Activated naive CD4-positive, alpha-beta T cell treated with anti-CD3 and anti-CD28 coated beads, Interleukin-2, amount 10 ng/mL, durations not matched to agents 7 days and 5 days (primary cell): Measurements from ENCODE around the gene GRM1.

Experiments
- CTCF ChIA-PET: fragments of 350-600 bp; sonication (Branson Sonifier 250); formaldehyde crosslinking; loops from one replicate; lab custom pipeline; 2021; ENCODE audit warnings: antibody characterized with exemption; lab: Charles Lee
- DNase-seq: peaks from one replicate; pipeline ENCODE4 v3.0.0-alpha.2; 2020
- H3K27ac Mint-ChIP-seq: one replicate; pipeline ENCODE4 v1.8.0; 2021; ENCODE audit warnings: mild to moderate bottlenecking, moderate library complexity, mixed read lengths
- H3K27me3 Mint-ChIP-seq: one replicate; pipeline ENCODE4 v1.8.0; 2021; ENCODE audit warnings: mild to moderate bottlenecking, mixed read lengths
- H3K36me3 Mint-ChIP-seq: one replicate; pipeline ENCODE4 v1.8.0; 2021; ENCODE audit warnings: mixed read lengths
- H3K4me1 Mint-ChIP-seq: one replicate; pipeline ENCODE4 v1.8.0; 2021; ENCODE audit warnings: mixed read lengths
- H3K4me3 Mint-ChIP-seq: one replicate; pipeline ENCODE4 v1.8.0; 2021; ENCODE audit warnings: mild to moderate bottlenecking, moderate library complexity, mixed read lengths
- H3K9me3 Mint-ChIP-seq: one replicate; pipeline ENCODE4 v1.8.0; 2021; ENCODE audit warnings: mixed read lengths

GRM1 gene

GRCh38 chr6:146402476-146402875, 373.6 kb downstream of the GRM1 start:
- Mint-ChIP-seq H3K9me3 (no peaks in the 10 kb centered on the region), H3K4me1 (no peaks in the 10 kb centered on the region), H3K36me3 (no peaks in the 10 kb centered on the region), H3K4me3 (no peak overlapping the region), H3K27ac (no peak overlapping the region), H3K27me3 (no peaks in the 10 kb centered on the region)
- CTCF ChIA-PET = no interaction called here
- no peak for DNase-seq

- CTCF ChIA-PET = no interaction called here
- Mint-ChIP-seq H3K9me3 (no peaks in the 10 kb centered on the region), H3K27me3 (no peaks in the 10 kb centered on the region)
Observed at GRCh38 chr6:146408583-146408982, 379.7 kb downstream of the GRM1 start.

GRCh38 chr6:146410851-146411595, 382.2 kb downstream of the GRM1 start:
- Mint-ChIP-seq H3K27me3 (no peaks in the 10 kb centered on the region), H3K9me3 (no peaks in the 10 kb centered on the region), H3K27ac (no peak overlapping the region), H3K4me1 (no peaks in the 10 kb centered on the region), H3K4me3 (no peak overlapping the region), H3K36me3 (no peaks in the 10 kb centered on the region)
- DNase-seq = no peak
- CTCF ChIA-PET = no interaction called here

More at GRCh38 chr6:146408583-146408982, 379.7 kb downstream of the GRM1 start:
- no peak for DNase-seq
- no peak overlapping the region for H3K27ac Mint-ChIP-seq
- no peak overlapping the region for H3K4me3 Mint-ChIP-seq
- no peaks in the 10 kb centered on the region for H3K4me1 Mint-ChIP-seq
- no peaks in the 10 kb centered on the region for H3K36me3 Mint-ChIP-seq

GRCh38 chr6:146419576-146419975, 390.7 kb downstream of the GRM1 start:
- no peaks in the 10 kb centered on the region for H3K4me1 Mint-ChIP-seq
- H3K27me3 Mint-ChIP-seq = no peaks in the 10 kb centered on the region
- H3K36me3 Mint-ChIP-seq = no peaks in the 10 kb centered on the region
- DNase-seq = no peak
- H3K9me3 Mint-ChIP-seq = no peaks in the 10 kb centered on the region
- CTCF ChIA-PET = no interaction called here
- H3K27ac Mint-ChIP-seq = no peak overlapping the region
- no peak overlapping the region for H3K4me3 Mint-ChIP-seq

- no peak overlapping the region for H3K4me3 Mint-ChIP-seq
- no peak for DNase-seq
- no peaks in the 10 kb centered on the region for H3K4me1 Mint-ChIP-seq
- H3K9me3 Mint-ChIP-seq = no peaks in the 10 kb centered on the region
- H3K36me3 Mint-ChIP-seq = no peaks in the 10 kb centered on the region
- CTCF ChIA-PET = no interaction called here
- H3K27me3 Mint-ChIP-seq = no peaks in the 10 kb centered on the region
- H3K27ac Mint-ChIP-seq = no peak overlapping the region
Observed at GRCh38 chr6:146420255-146420654, 391.4 kb downstream of the GRM1 start.

GRCh38 chr6:146422789-146423375, 394.0 kb downstream of the GRM1 start:
- no peak overlapping the region for H3K27ac Mint-ChIP-seq
- H3K4me1 Mint-ChIP-seq = no peaks in the 10 kb centered on the region
- no peak overlapping the region for H3K4me3 Mint-ChIP-seq
- peaks cover 2% of the 10 kb centered on the region for H3K9me3 Mint-ChIP-seq
- no peak for DNase-seq
- CTCF ChIA-PET = no interaction called here
- H3K36me3 Mint-ChIP-seq = no peaks in the 10 kb centered on the region
- H3K27me3 Mint-ChIP-seq = no peaks in the 10 kb centered on the region

GRCh38 chr6:146423452-146423851, 394.6 kb downstream of the GRM1 start:
- DNase-seq = no peak
- Mint-ChIP-seq H3K4me3 (no peak overlapping the region), H3K27me3 (no peaks in the 10 kb centered on the region), H3K27ac (no peak overlapping the region), H3K36me3 (no peaks in the 10 kb centered on the region), H3K9me3 (peaks cover 2% of the 10 kb centered on the region), H3K4me1 (no peaks in the 10 kb centered on the region)
- CTCF ChIA-PET = no interaction called here

GRCh38 chr6:146426516-146426915, 397.7 kb downstream of the GRM1 start:
- DNase-seq = no peak
- Mint-ChIP-seq H3K4me3 (no peak overlapping the region), H3K27ac (no peak overlapping the region), H3K27me3 (no peaks in the 10 kb centered on the region), H3K9me3 (peaks cover 2% of the 10 kb centered on the region), H3K36me3 (no peaks in the 10 kb centered on the region), H3K4me1 (no peaks in the 10 kb centered on the region)
- CTCF ChIA-PET = no interaction called here

- Mint-ChIP-seq H3K27me3 (peaks cover 11% of the 10 kb centered on the region), H3K4me3 (no peak overlapping the region), H3K9me3 (peaks cover 2% of the 10 kb centered on the region), H3K27ac (no peak overlapping the region), H3K36me3 (no peaks in the 10 kb centered on the region), H3K4me1 (no peaks in the 10 kb centered on the region)
- no peak for DNase-seq
- CTCF ChIA-PET = no interaction called here
Observed at GRCh38 chr6:146429831-146430230, 401.0 kb downstream of the GRM1 start.

- CTCF ChIA-PET = no interaction called here
- no peaks in the 10 kb centered on the region for H3K4me1 Mint-ChIP-seq
- H3K27me3 Mint-ChIP-seq = peaks cover 15% of the 10 kb centered on the region
- no peak for DNase-seq
- H3K4me3 Mint-ChIP-seq = no peak overlapping the region
- H3K36me3 Mint-ChIP-seq = no peaks in the 10 kb centered on the region
- H3K9me3 Mint-ChIP-seq = no peaks in the 10 kb centered on the region
- H3K27ac Mint-ChIP-seq = no peak overlapping the region
Observed at GRCh38 chr6:146433881-146434731, 405.2 kb downstream of the GRM1 start.

GRCh38 chr6:146434732-146435390, 406.0 kb downstream of the GRM1 start:
- Mint-ChIP-seq H3K27me3 (peaks cover 15% of the 10 kb centered on the region), H3K36me3 (no peaks in the 10 kb centered on the region), H3K4me1 (no peaks in the 10 kb centered on the region), H3K9me3 (no peaks in the 10 kb centered on the region), H3K4me3 (no peak overlapping the region), H3K27ac (no peak overlapping the region)
- DNase-seq = no peak
- CTCF ChIA-PET = no interaction called here

GRCh38 chr6:146441907-146442306, 413.0 kb downstream of the GRM1 start:
- no peak for DNase-seq
- no peaks in the 10 kb centered on the region for H3K4me1 Mint-ChIP-seq
- H3K9me3 Mint-ChIP-seq = no peaks in the 10 kb centered on the region
- CTCF ChIA-PET = no interaction called here
- H3K36me3 Mint-ChIP-seq = no peaks in the 10 kb centered on the region
- no peak overlapping the region for H3K27ac Mint-ChIP-seq
- H3K27me3 Mint-ChIP-seq = no peaks in the 10 kb centered on the region
- H3K4me3 Mint-ChIP-seq = no peak overlapping the region

- Mint-ChIP-seq H3K4me1 (no peaks in the 10 kb centered on the region), H3K27me3 (no peaks in the 10 kb centered on the region), H3K9me3 (no peaks in the 10 kb centered on the region), H3K27ac (no peak overlapping the region), H3K36me3 (no peaks in the 10 kb centered on the region), H3K4me3 (no peak overlapping the region)
- no peak for DNase-seq
- CTCF ChIA-PET = no interaction called here
Observed at GRCh38 chr6:146444189-146444588, 415.3 kb downstream of the GRM1 start.

GRCh38 chr6:146445233-146445632, 416.4 kb downstream of the GRM1 start:
- DNase-seq = no peak
- H3K4me3 Mint-ChIP-seq = no peak overlapping the region
- CTCF ChIA-PET = no interaction called here
- H3K27me3 Mint-ChIP-seq = no peaks in the 10 kb centered on the region
- no peaks in the 10 kb centered on the region for H3K36me3 Mint-ChIP-seq
- H3K27ac Mint-ChIP-seq = no peak overlapping the region
- H3K9me3 Mint-ChIP-seq = no peaks in the 10 kb centered on the region
- H3K4me1 Mint-ChIP-seq = no peaks in the 10 kb centered on the region
